Pancreas (tissue), 10 donors: ENCODE data around the gene LTBP1. TPM values are rescaled to one million over a fixed set of nuclear protein-coding genes. Genes with fewer than 3 reads are reported as not detected.
A peak's percentile ranks its signal among the peaks of the same experiment; 100 is the strongest.

Experiments used
- ATAC-seq, 4 donors: fragments of 200-7000 bp; cut with Tn5 transposase; one replicate each; pipeline versions ENCODE4 v1.8.0 to v1.9.1; 2020; ENCODE audit warnings: mild to moderate bottlenecking in 4 of 4, moderate library complexity in 4 of 4
- DNase-seq, 6 donors: peaks; one replicate each; pipeline ENCODE4 v3.0.0-alpha.2; 2020
- FAIRE-seq: peaks from 2 replicates; lab custom pipeline; 2012; peaks lifted over from hg19 to GRCh38; lab: Jason Lieb, UNC
- H3K27ac ChIP-seq, 4 donors: fragments of 200-600 bp; sonication (generic); 1 replicate in 3 of 4; 2 replicates in 1 of 4; pipeline versions ENCODE4 v1.5.0 to v1.8.0; 2020
- H3K27me3 ChIP-seq, 4 donors: fragments of 200-600 bp; one replicate each; pipeline ENCODE4 v1.8.0; 2021
- H3K36me3 ChIP-seq, 3 donors: fragments of 200-600 bp; sonication (generic) in 1 of 3; one replicate each; pipeline versions ENCODE4 v1.5.0 to v1.8.0; 2020 to 2021
- H3K4me1 ChIP-seq, 3 donors: fragments of 200-600 bp; one replicate each; pipeline ENCODE4 v1.8.0; 2021
- H3K4me3 ChIP-seq, 4 donors: fragments of 200-600 bp; sonication (generic) in 2 of 4; one replicate each; pipeline versions ENCODE4 v1.5.0 to v1.8.0; 2020 to 2021
- H3K9me3 ChIP-seq, 4 donors: fragments of 200-600 bp; one replicate each; pipeline ENCODE4 v1.8.0; 2021
- WGBS, 2 donors: extraction: QIAGEN DNeasy Blood & Tissue Kit; methylation state at CpG; one replicate each; pipeline ENCODE4 v1.1.7; 2013; 5-methylcytosine and 5-hydroxymethylcytosine counted together
- intact Hi-C, 3 donors: fragments of 100-400 bp; cut with DNase I; formaldehyde crosslinking; loops; one replicate each; pipeline versions ENCODE4 v1.11.1 to v1.14.2; 2022
- polyA plus RNA-seq, 2 donors: library from polyadenylated mRNA; stranded (reverse); fragments of 200-250 nt; gene quantifications; one replicate each; pipeline ENCODE4 v1.2.3, GENCODE V29; 2013
- total RNA-seq, 6 donors: library from RNA; stranded (reverse); fragmentation: NEBNext Ultra II Directional in 4 of 6; extraction: Animal tissue kit (Norgen Biotek cat#: 25700) in 4 of 6; gene quantifications; one replicate each; pipeline versions ENCODE4 v1.2.1 to v1.2.4, GENCODE V29; 2021 to 2023
- TF ChIP-seq, protein P1 (sequence below), 4 donors: fragments of 200-600 bp; sonication (generic) in 3 of 4; IDR thresholded peaks; one replicate each; pipeline versions ENCODE4 v1.5.0 to v1.8.0; 2021; ENCODE audit warnings: antibody characterized with exemption in 4 of 4
- donor health status: healthy with polysubstance abuse.
- donor health status: DM: no; HTN: no; CAD: no; lungs with moderate emphysema.
- donor health status: DM: no; HTN: no; CAD: no.
- donor health status: control.
- donor health status: control.
- donor health status: Bipolar disorder and iron deficiency.
- donor health status: DM: yes; HTN: yes; CAD: no.
- donor health status: DM: no; HTN: no; CAD: no.
- donor health status: DM: no; HTN: no; CAD: no.
- donor health status: DM: yes; HTN: yes; CAD: no.

Gene LTBP1
- total and polyA plus RNA-seq, 8 donors, result 0.83 to 21.2 (median 2.6) TPM

GRCh38 chr2:33323957-33324356 is 377.2 kb downstream of the LTBP1 start:
- no peaks in the 10 kb centered on the region for H3K9me3 ChIP-seq
- no peak overlapping the region for H3K27ac ChIP-seq
- TF ChIP-seq, protein P1, sequence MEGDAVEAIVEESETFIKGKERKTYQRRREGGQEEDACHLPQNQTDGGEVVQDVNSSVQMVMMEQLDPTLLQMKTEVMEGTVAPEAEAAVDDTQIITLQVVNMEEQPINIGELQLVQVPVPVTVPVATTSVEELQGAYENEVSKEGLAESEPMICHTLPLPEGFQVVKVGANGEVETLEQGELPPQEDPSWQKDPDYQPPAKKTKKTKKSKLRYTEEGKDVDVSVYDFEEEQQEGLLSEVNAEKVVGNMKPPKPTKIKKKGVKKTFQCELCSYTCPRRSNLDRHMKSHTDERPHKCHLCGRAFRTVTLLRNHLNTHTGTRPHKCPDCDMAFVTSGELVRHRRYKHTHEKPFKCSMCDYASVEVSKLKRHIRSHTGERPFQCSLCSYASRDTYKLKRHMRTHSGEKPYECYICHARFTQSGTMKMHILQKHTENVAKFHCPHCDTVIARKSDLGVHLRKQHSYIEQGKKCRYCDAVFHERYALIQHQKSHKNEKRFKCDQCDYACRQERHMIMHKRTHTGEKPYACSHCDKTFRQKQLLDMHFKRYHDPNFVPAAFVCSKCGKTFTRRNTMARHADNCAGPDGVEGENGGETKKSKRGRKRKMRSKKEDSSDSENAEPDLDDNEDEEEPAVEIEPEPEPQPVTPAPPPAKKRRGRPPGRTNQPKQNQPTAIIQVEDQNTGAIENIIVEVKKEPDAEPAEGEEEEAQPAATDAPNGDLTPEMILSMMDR (IDR thresholded peaks at IDR 0.05), result no peak
- H3K4me1 ChIP-seq, result peaks cover 0 to 10% (median 7%) of the 10 kb centered on the region in 3 donors
- 95 to 99% methylated on average over 2 of the region's 2 CpGs for WGBS, 2 donors
- intact Hi-C loops, result no loop called here
- DNase-seq (no peak), ATAC-seq (no peak), FAIRE-seq (no peak)
- no peaks in the 10 kb centered on the region for H3K27me3 ChIP-seq
- no peaks in the 10 kb centered on the region for H3K36me3 ChIP-seq
- no peak overlapping the region for H3K4me3 ChIP-seq

DNA sequence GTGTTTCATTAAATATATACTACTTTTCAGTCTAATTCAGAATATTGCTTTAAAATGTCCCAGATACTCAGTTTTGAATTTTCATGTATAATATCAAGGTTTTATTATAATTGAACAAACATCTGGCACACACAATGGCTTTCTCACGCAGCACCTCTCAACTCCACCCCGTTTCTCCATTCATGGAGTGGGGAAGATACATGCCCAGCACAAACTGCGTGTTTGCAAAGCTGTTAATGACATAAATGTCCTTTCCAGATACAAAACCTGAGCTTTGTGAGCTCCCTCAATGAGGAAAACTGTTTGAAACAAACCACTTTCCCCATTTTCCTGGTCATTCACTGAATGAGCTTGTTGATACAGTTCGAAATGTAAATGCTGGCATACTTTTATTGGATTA is 379.3 kb downstream of the LTBP1 start:
- ATAC-seq (peak in 2 of 4 donors; percentile 43 to 70), DNase-seq (no peak), FAIRE-seq (no peak)
- H3K9me3 ChIP-seq, result no peaks in the 10 kb centered on the region
- no peak overlapping the region for H3K27ac ChIP-seq
- intact Hi-C loops, result no loop called here
- H3K27me3 ChIP-seq, result no peaks in the 10 kb centered on the region
- WGBS, 2 donors, result 44 to 54% methylated on average over 4 of the region's 4 CpGs
- TF ChIP-seq, protein P1 (IDR thresholded peaks at IDR 0.05), result no peak
- no peak overlapping the region for H3K4me3 ChIP-seq
- no peaks in the 10 kb centered on the region for H3K36me3 ChIP-seq
- H3K4me1 ChIP-seq, result peaks cover 0 to 10% (median 7%) of the 10 kb centered on the region in 3 donors

DNA sequence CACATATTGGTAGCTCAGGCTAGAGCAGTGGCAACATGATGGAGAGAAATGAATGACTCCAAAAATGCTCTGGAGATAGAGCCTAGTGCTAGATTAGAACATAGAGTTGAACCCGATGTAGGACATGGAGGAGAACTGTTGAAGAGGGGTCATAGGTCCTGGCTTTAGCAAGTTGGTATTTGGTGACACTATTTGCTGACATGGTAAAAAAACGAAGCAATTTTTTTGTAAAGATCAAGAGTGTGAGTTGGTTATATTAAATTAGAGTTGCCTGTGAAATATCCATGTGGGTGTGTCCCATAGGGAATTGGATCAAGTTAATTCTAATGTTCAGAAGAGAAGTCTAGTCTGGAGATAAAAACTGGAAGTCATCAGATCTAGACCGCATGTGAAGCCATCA is 386.7 kb downstream of the LTBP1 start:
- intact Hi-C loops, result no loop called here
- no peak overlapping the region for H3K27ac ChIP-seq
- DNase-seq (no peak), FAIRE-seq (no peak), ATAC-seq (no peak)
- no peaks in the 10 kb centered on the region for H3K27me3 ChIP-seq
- no peaks in the 10 kb centered on the region for H3K4me1 ChIP-seq
- no peaks in the 10 kb centered on the region for H3K9me3 ChIP-seq
- WGBS, 2 donors, result 79 to 81% methylated on average over 3 of the region's 3 CpGs
- no peak overlapping the region for H3K4me3 ChIP-seq
- no peaks in the 10 kb centered on the region for H3K36me3 ChIP-seq
- TF ChIP-seq, protein P1 (IDR thresholded peaks at IDR 0.05), result no peak

DNA sequence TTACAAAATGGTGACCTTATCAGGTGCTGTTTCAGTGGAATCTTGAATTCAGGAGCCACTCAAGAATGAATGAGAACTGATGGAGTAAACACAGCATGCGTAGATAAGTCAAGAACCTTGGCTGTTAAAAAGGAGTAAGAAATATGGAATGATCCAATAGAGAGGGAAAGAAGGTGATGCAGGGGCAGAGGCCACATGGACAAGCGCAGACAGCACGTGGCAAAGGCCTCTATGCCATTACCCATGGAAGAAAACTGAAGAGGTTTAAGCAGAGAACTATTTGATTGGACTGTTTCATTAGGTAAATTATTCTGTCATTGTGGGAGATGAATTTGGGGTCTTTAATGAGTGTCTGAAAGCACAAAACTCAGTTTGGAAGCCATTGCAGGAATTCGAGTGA is 387.3 kb downstream of the LTBP1 start:
- intact Hi-C loops, result no loop called here
- no peak for ATAC-seq
- no peak for DNase-seq
- TF ChIP-seq, protein P1 (IDR thresholded peaks at IDR 0.05), result no peak
- Histone ChIP-seq H3K36me3 (no peaks in the 10 kb centered on the region), H3K4me3 (no peak overlapping the region), H3K27me3 (no peaks in the 10 kb centered on the region), H3K4me1 (no peaks in the 10 kb centered on the region), H3K27ac (no peak overlapping the region), H3K9me3 (no peaks in the 10 kb centered on the region)
- WGBS, 2 donors, result 89 to 90% methylated on average over 4 of the region's 4 CpGs
- FAIRE-seq, result no peak

GRCh38 chr2:33335516-33335915 is 388.8 kb downstream of the LTBP1 start:
- TF ChIP-seq, protein P1 (IDR thresholded peaks at IDR 0.05), result no peak
- H3K4me3 ChIP-seq, result no peak overlapping the region
- no peaks in the 10 kb centered on the region for H3K36me3 ChIP-seq
- ATAC-seq (no peak), FAIRE-seq (no peak), DNase-seq (no peak)
- intact Hi-C loops, result no loop called here
- 93 to 96% methylated on average over 3 of the region's 3 CpGs for WGBS, 2 donors
- H3K4me1 ChIP-seq, result no peaks in the 10 kb centered on the region
- H3K9me3 ChIP-seq, result no peaks in the 10 kb centered on the region
- no peaks in the 10 kb centered on the region for H3K27me3 ChIP-seq
- no peak overlapping the region for H3K27ac ChIP-seq
